Left colon (tissue), 2 donors: Measurements from ENCODE around the gene TMEM238L. TPM values are rescaled to one million over a fixed set of nuclear protein-coding genes. Genes with fewer than 3 reads are reported as not detected.
A peak's percentile ranks its signal among the peaks of the same experiment; 100 is the strongest.

Experiments used
- ATAC-seq: fragments of 200-7000 bp; cut with Tn5 transposase; one replicate; pipeline ENCODE4 v1.9.1; 2020; ENCODE audit warnings: mild to moderate bottlenecking, moderate library complexity
- DNase-seq, 2 donors: peaks; one replicate each; pipeline ENCODE4 v3.0.0-alpha.2; 2020
- intact Hi-C, 2 donors: fragments of 100-400 bp; cut with DNase I in 1 of 2; cut with micrococcal nuclease in 1 of 2; formaldehyde crosslinking; loops; one replicate each; pipeline versions ENCODE4 v1.11.2 to v1.14.0; 2022; cut with DNase I, micrococcal nuclease
- total RNA-seq, 2 donors: library from RNA; stranded (reverse); fragmentation: NEBNext Ultra II Directional; extraction: Animal tissue kit (Norgen Biotek cat#: 25700); gene quantifications; one replicate each; pipeline ENCODE4 v1.2.1, GENCODE V29; 2021
- donor health status: DM: no; HTN: no; CAD: no.
- donor health status: DM: yes; HTN: yes; CAD: no.

The TMEM238L gene
- total RNA-seq, 2 donors from 2014 or later, result 89.7 to 95.0 TPM

DNA sequence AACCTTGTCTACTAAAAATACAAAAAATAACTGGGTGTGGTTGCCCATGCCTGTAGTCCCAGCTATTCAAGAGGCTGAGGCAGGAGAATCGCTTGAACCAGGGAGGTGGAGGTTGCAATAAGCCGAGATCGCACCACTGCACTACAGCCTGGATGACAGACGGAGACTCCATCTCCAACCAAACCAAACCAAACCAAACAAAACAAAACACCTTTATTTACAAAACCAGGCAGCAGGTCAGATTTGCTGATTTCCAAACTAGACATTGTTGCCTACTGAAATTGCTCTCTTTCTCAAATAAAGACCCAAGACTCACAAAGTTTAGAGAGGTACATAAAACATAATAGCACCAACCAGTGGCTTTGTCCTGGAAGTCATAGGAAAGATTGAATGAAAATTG is 5.7 kb upstream of the TMEM238L start:
- ATAC-seq (no peak), DNase-seq (no peak)
- intact Hi-C loops, result no loop called here

DNA sequence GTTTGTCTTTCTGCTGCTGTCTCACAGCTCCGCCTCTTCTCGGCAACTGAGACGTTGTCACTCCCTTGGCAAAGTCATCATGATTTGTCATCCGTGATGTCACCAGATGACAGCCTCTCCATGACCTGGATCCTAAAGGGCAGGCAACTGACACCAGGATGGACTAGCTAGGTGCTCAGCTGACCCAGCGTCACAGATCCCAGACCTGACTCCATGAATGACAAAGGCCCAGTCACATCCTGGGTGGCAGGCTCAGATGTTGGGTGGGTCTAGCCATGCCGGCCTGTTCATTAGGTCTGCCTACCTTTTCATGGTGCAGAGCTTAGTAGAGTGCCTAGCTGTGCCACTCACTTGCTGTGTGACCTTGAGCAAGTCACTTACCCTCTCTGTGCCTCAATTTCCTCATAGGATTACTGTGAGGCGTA is 3.8 kb upstream of the TMEM238L start:
- no peak for ATAC-seq
- intact Hi-C loops, result no loop called here
- DNase-seq, result peak in 1 of 2 donors; percentile 55

GRCh38 chr17:10806545-10807262 is 2.8 kb upstream of the TMEM238L start:
- DNase-seq, result no peak
- no peak for ATAC-seq
- intact Hi-C loops, result no loop called here

DNA sequence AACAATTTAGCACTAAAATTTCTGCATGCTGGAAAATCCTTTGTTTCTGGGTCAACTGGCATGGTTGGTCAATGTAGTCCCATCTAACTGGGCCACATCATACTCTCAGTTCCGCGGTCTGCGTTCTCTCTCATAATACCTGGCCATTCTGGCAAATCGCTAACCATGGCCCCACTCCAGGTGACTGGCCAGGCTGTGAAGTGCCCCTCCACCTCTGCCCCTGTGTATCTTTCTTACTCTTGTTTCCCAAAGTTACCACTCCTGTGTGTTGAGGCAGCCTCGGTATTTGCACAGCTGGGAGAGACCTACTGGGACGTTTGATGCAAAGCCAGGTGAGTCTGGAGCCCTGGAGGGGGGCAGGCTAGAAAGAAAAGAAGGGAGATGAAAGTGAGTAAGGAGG is 2.0 kb upstream of the TMEM238L start:
- DNase-seq (peak in 1 of 2 donors; percentile 21), ATAC-seq (no peak)
- intact Hi-C loops, result no loop called here

GRCh38 chr17:10804546-10804945 is 647 bp upstream of the TMEM238L start:
- no peak for DNase-seq
- no peak for ATAC-seq
- intact Hi-C loops, result no loop called here

GRCh38 chr17:10803350-10803749 is 549 bp downstream of the TMEM238L start:
- no peak for DNase-seq
- ATAC-seq, result peak; percentile 1
- intact Hi-C loops, result no loop called here

- ATAC-seq, result peak; percentile 52
- peak; percentile 67 to 72 for DNase-seq
- intact Hi-C loops, result no loop called here
These were observed 1.2 kb downstream of the TMEM238L start for GRCh38 chr17:10802496-10803284.

- intact Hi-C loops, result no loop called here
- no peak for DNase-seq
- ATAC-seq, result peak; percentile 9
These were observed 4.5 kb downstream of the TMEM238L start for GRCh38 chr17:10799407-10799806.

GRCh38 chr17:10798910-10799309 is 5.0 kb downstream of the TMEM238L start:
- no peak for ATAC-seq
- intact Hi-C loops, result no loop called here
- no peak for DNase-seq

DNA sequence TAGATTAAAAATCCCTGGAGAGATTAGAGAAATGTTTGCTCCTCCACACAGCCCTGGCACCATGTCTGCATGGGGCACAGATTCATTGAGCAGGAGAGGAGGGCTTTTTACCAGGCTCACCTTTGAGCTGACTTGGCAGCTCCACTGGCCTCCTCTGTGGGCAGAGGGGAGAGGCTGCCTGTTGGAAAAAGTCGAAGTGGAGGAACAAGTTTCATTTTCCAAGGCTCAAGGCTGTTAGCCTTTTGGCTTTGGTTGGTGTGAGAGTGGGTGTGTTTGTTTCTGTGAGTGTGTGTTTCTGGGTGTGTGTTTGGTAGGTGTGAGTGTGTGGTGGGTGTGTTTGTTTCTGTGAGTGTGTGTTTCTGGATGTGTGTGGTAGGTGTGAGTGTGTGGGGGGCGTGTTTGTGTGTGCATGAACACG is 5.6 kb downstream of the TMEM238L start:
- ATAC-seq, result peak; percentile 30
- DNase-seq, result no peak
- intact Hi-C loops, result no loop called here

GRCh38 chr17:10797476-10798328 is 6.2 kb downstream of the TMEM238L start:
- intact Hi-C loops, result no loop called here
- DNase-seq (no peak), ATAC-seq (peak; percentile 36)

GRCh38 chr17:10793816-10794215 is 10.1 kb downstream of the TMEM238L start:
- ATAC-seq, result no peak
- DNase-seq, result no peak
- intact Hi-C loops, result no loop called here

- ATAC-seq (no peak), DNase-seq (no peak)
- intact Hi-C loops, result no loop called here
These were observed 10.6 kb downstream of the TMEM238L start for GRCh38 chr17:10793256-10793655.

- intact Hi-C loops, result no loop called here
These were observed 11.7 kb downstream of the TMEM238L start for GRCh38 chr17:10792151-10792550.

DNA sequence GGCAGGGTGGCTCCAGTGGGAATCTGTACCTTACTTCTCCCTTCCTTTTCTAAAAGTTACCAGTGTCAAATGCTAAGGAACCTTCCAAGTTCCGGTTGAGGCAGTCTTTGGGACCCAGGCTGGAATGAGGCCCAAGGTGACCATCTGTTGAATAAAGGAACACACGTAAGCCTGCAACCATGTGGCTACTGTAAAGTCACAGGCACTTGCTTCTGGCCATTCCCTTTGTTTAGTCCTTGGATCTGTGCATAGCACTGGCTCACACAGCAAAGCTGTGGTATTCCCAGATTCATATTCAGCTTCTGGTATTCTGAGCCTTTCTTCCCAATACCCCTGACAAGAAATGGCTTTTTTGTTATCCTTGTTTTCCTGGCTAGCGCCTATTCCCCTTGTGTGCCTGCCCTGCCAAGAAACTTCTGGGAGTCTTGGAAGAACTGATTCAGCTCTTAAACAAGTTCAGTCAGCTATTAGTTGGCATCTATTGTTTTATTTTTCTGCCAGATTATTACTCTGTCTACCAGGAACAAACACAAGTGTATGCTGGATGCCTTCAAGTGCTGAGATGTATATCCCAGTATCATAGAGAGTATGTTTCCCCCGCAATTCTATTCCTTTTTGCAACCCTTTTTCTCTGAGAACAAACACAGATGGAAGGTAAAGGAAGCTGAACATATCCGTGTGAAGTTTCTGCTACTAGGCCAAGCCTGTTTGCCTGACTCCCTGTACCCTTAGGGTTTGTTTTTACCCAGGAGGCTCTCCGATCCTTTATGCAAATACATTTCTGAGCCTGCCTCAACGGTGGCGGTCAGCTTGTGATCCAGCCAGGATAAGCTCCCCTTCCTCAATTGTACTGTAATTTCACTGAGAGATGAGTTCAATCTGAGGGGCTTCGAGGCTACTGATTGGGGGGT is 13.2 kb downstream of the TMEM238L start:
- ATAC-seq (peak; percentile 22), DNase-seq (no peak)
- intact Hi-C loops, result no loop called here

More at GRCh38 chr17:10792151-10792550, 11.7 kb downstream of the TMEM238L start:
- ATAC-seq (peak; percentile 65), DNase-seq (peak; percentile 47 to 69)

DNA sequence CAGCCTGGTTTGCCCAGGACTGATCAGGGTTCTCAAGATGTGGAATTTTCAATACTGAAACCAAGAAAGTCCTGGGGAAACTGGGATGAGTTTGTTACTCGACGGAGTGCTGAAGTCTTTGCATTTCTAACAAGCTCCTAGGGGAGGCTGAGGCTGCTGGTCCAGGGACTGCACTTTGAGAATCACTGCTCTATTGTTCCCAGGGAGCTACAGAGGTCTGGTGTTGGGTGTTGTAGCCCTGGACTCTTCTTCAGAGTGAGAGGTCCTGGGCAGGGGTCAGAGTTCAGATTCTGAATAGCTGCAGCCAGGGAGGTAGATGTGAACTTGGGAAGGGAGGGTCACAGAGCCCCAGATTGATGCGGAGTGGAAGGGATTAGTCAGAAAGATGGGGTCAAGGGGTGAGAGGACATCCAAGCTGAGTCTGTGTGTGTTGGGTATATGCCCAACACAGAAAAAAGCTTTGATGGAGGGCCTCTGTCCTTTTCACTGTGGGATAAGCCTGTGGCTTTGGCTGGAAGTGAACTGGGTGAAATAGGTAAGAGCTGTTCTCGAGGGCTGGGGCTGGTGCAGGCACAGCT is 14.1 kb downstream of the TMEM238L start:
- DNase-seq (no peak), ATAC-seq (no peak)
- intact Hi-C loops, result no loop called here

DNA sequence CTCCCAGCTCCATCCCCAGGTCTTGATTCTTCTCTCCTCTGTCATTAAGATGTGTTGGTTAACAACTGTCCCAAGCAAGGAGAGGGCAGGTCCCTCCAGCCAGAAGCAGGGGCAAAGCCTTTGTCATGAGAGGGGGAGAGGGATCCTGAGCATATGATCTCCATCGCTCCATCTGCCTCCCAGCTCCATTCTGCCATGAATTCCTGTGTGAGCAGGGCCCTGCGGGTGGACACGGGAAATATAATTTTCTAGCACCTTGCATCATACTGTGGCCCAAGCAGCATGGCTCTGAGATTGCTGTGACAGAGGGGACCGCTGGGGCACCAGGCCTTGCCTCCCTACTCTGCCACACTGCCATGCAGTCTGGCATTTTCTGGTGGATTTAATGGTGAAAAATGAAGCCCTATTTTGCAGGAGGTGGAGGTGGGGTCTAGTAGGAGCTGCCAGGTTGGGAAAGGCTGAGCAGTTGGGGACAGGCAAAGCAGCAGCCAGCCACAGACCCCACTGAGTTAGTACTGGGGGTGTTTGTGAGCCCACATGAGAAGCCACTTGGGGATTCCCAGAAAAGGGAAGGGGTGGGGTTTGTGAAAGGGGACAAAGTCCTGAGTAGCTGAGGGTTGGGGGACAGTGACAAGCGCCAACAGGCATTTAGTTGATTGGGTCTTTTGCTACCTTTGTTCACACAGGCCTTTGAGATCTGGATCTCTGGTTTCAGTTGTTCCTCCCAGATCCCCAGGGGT is 16.4 kb downstream of the TMEM238L start:
- DNase-seq, result peak in 1 of 2 donors; percentile 23
- ATAC-seq, result no peak
- intact Hi-C loops, result no loop called here
